NCI-H1930 (cell line): ENCODE data around the gene SNAP29.
A peak's percentile ranks its signal among the peaks of the same experiment; 100 is the strongest.
"Not testable (repeated sequence)": the region's sequence is repeated elsewhere in the genome, so short reads cannot be mapped to it uniquely, and the experiment has no call there.

Source experiments
- DNase-seq, 2 experiments: peaks; one replicate each; lab custom pipeline; 2025; lab: John Stamatoyannopoulos, UW

Gene SNAP29

GRCh38 chr22:20834725-20835124 lies 24.1 kb upstream of the SNAP29 start:
- DNase-seq = no peak

GRCh38 chr22:20836987-20837823 lies 21.6 kb upstream of the SNAP29 start:
- DNase-seq = no peak

GRCh38 chr22:20839354-20839753 lies 19.5 kb upstream of the SNAP29 start:
- not testable (repeated sequence) for DNase-seq

GRCh38 chr22:20839837-20840645 lies 18.8 kb upstream of the SNAP29 start:
- DNase-seq = no peak

GRCh38 chr22:20840646-20841371 lies 18.0 kb upstream of the SNAP29 start:
- DNase-seq = no peak

- DNase-seq = no peak
These were observed 15.3 kb upstream of the SNAP29 start for GRCh38 chr22:20843501-20843900.

GRCh38 chr22:20844055-20845037 lies 14.5 kb upstream of the SNAP29 start:
- DNase-seq = no peak

GRCh38 chr22:20847318-20847822 lies 11.4 kb upstream of the SNAP29 start:
- no peak for DNase-seq

- no peak for DNase-seq
These were observed 6.7 kb upstream of the SNAP29 start for GRCh38 chr22:20852076-20852475.

- DNase-seq = no peak
These were observed 6.3 kb upstream of the SNAP29 start for GRCh38 chr22:20852503-20852902.

- DNase-seq = no peak
These were observed 5.6 kb upstream of the SNAP29 start for GRCh38 chr22:20853236-20853660.

- DNase-seq = no peak
These were observed 1.6 kb upstream of the SNAP29 start for GRCh38 chr22:20857247-20857643.

GRCh38 chr22:20857838-20858614 lies 781 bp upstream of the SNAP29 start:
- DNase-seq = peak; percentile 87 to 89

GRCh38 chr22:20859615-20860014 lies 808 bp downstream of the SNAP29 start:
- DNase-seq = no peak

- DNase-seq = no peak
These were observed 3.7 kb downstream of the SNAP29 start for GRCh38 chr22:20862540-20862939.

GRCh38 chr22:20863366-20863765 lies 4.6 kb downstream of the SNAP29 start:
- no peak for DNase-seq

- no peak for DNase-seq
These were observed 5.5 kb downstream of the SNAP29 start for GRCh38 chr22:20864186-20864908.

- no peak for DNase-seq
These were observed 6.5 kb downstream of the SNAP29 start for GRCh38 chr22:20865331-20865730.

- no peak for DNase-seq
These were observed 7.2 kb downstream of the SNAP29 start for GRCh38 chr22:20865875-20866445.
